HCT116 (cell line): ENCODE measurements around the gene DDX20. TPM values are rescaled to one million over a fixed set of nuclear protein-coding genes. Genes with fewer than 3 reads are reported as not detected.

Experiments
- ATAC-seq: fragments of 200-7000 bp; cut with Tn5 transposase; 2 replicates; pipeline ENCODE4 v1.9.1; 2020; ENCODE audit warnings: mild to moderate bottlenecking, moderate library complexity
- BruUV-seq: library from RNA; stranded (reverse); fragments of 400-500 nt; replicated peaks from 2 replicates; lab custom pipeline; 2021; lab: Mats Ljungman, UMichigan
- CTCF ChIA-PET: fragments of 300-600 bp; sonication (Branson Sonifier 250); formaldehyde crosslinking; loops from one replicate; lab custom pipeline; 2021; ENCODE audit warnings: antibody characterized with exemption; lab: Charles Lee
- POLR2A ChIA-PET: fragments of 300-600, 350-600 bp; sonication (Branson Sonifier 250); formaldehyde crosslinking; loops from one replicate; lab custom pipeline; 2021; ENCODE audit warnings: antibody characterized with exemption; lab: Charles Lee
- RAD21 ChIA-PET, 2 experiments: fragments of 300-600 bp; sonication (Branson Sonifier 250); formaldehyde crosslinking; loops; one replicate each; lab custom pipeline; 2023; ENCODE audit warnings: low total read pairs in 2 of 2; ENCODE audit not compliant: uncharacterized antibody in 2 of 2, unreplicated experiment in 2 of 2, low non-redundant PET in 1 of 2; lab: Charles Lee
- DNase-seq: peaks from one replicate; pipeline ENCODE4 v3.0.0-alpha.2; 2010; ENCODE audit warnings: low read depth, low spot score
- H2AFZ ChIP-seq: fragments of 200-600 bp; shearing (Covaris generic), sonication (generic); 2 replicates; pipeline ENCODE4 v1.6.1; 2017; ENCODE audit warnings: low read depth, mixed run types, mixed read lengths, antibody characterized with exemption, low read length; ENCODE audit not compliant: poor library complexity, severe bottlenecking
- H3K27ac ChIP-seq: 2 replicates; pipeline ENCODE4 v1.5.1; 2012; ENCODE audit warnings: low read depth, low read length
- H3K27me3 ChIP-seq: fragments of 200-600 bp; sonication (generic); 2 replicates; pipeline ENCODE4 v1.6.1; 2016; ENCODE audit warnings: mixed run types, low read length, mixed read lengths; ENCODE audit not compliant: insufficient read depth
- H3K36me3 ChIP-seq, 2 experiments: fragments of 200-500 bp in 1 of 2; fragments of 200-600 bp in 1 of 2; sonication (Bioruptor generic) in 1 of 2; sonication (generic) in 1 of 2; 2 replicates each; pipeline versions ENCODE4 v1.5.1 to v1.6.1; 2014 to 2016; ENCODE audit warnings: low read length in 2 of 2, inconsistent platforms in 1 of 2, mixed read lengths in 1 of 2, mixed run types in 1 of 2; ENCODE audit not compliant: insufficient read depth in 2 of 2, control insufficient read depth in 1 of 2
- H3K4me1 ChIP-seq, 2 experiments: fragments of 200-600 bp in 1 of 2; sonication (generic) in 1 of 2; 2 replicates each; pipeline versions ENCODE4 v1.5.1 to v1.6.1; 2012 to 2017; ENCODE audit warnings: low read length in 2 of 2, inconsistent platforms in 1 of 2, mild to moderate bottlenecking in 1 of 2, mixed read lengths in 1 of 2, mixed run types in 1 of 2, moderate library complexity in 1 of 2; ENCODE audit not compliant: insufficient read depth in 2 of 2, control insufficient read depth in 1 of 2
- H3K4me2 ChIP-seq: fragments of 200-600 bp; sonication (generic); 2 replicates; pipeline ENCODE4 v1.6.1; 2017; ENCODE audit warnings: mixed run types, low read length, mixed read lengths
- H3K4me3 ChIP-seq, 2 experiments: fragments of 200-600 bp in 1 of 2; sonication (generic) in 1 of 2; replicated peaks in 1 of 2; 2 replicates each; pipeline ENCODE4 v1.5.1; 2011 to 2016; ENCODE audit warnings: low read length in 2 of 2, control low read depth in 1 of 2, low read depth in 1 of 2, mild to moderate bottlenecking in 1 of 2, mixed read lengths in 1 of 2, mixed run types in 1 of 2
- H3K79me2 ChIP-seq: fragments of 200-600 bp; sonication (generic); 2 replicates; pipeline ENCODE4 v1.6.1; 2017; ENCODE audit warnings: mild to moderate bottlenecking, mixed run types, low read length, moderate library complexity, mixed read lengths; ENCODE audit not compliant: insufficient read depth
- H3K9ac ChIP-seq: fragments of 200-600 bp; sonication (generic); 2 replicates; pipeline ENCODE4 v1.6.1; 2016; ENCODE audit warnings: low read length, mixed read lengths
- H3K9me2 ChIP-seq: fragments of 200-600 bp; sonication (generic), shearing (Covaris generic); 2 replicates; pipeline ENCODE4 v1.6.1; 2017; ENCODE audit warnings: mixed run types, mild to moderate bottlenecking, moderate library complexity; ENCODE audit not compliant: insufficient read depth
- H3K9me3 ChIP-seq, 2 experiments: fragments of 200-500 bp in 1 of 2; fragments of 200-600 bp in 1 of 2; sonication (Bioruptor generic) in 1 of 2; sonication (generic) in 1 of 2; 2 replicates each; pipeline ENCODE4 v1.6.1; 2014 to 2017; ENCODE audit warnings: low read length in 2 of 2, mixed read lengths in 2 of 2, inconsistent platforms in 1 of 2, low read depth in 1 of 2, mild to moderate bottlenecking in 1 of 2, mixed run types in 1 of 2, moderate library complexity in 1 of 2; ENCODE audit not compliant: control insufficient read depth in 1 of 2, insufficient read depth in 1 of 2
- H4K20me1 ChIP-seq: fragments of 200-600 bp; sonication (generic), shearing (Covaris generic); 2 replicates; pipeline ENCODE4 v1.6.1; 2017; ENCODE audit warnings: mixed run types, mild to moderate bottlenecking, moderate library complexity; ENCODE audit not compliant: insufficient read depth
- JUND ChIP-seq: IDR thresholded peaks from 2 replicates; pipeline ENCODE4 v1.6.1; 2012
- SIN3A ChIP-seq: IDR thresholded peaks from 2 replicates; pipeline ENCODE4 v1.6.1; 2012; ENCODE audit warnings: low read depth
- YY1 ChIP-seq: IDR thresholded peaks from 2 replicates; pipeline ENCODE4 v1.6.1; 2011; ENCODE audit warnings: low read length, low read depth, moderate library complexity, mild to moderate bottlenecking; ENCODE audit not compliant: insufficient replicate concordance; ENCODE audit errors: extremely low read depth
- ZNF274 ChIP-seq: fragments of 200-500 bp; sonication (Bioruptor generic); IDR thresholded peaks from 2 replicates; pipeline ENCODE4 v1.6.1; 2014; ENCODE audit warnings: mild to moderate bottlenecking, low read depth, low read length, inconsistent platforms
- intact Hi-C: fragments of 100-400 bp; cut with micrococcal nuclease; formaldehyde crosslinking; loops from 2 replicates; pipeline ENCODE4 v1.10.0; 2022
- total RNA-seq: library from RNA; stranded (reverse); gene quantifications from one replicate; pipeline ENCODE4 v1.2.1, GENCODE V29; 2021; ENCODE audit not compliant: unreplicated experiment
- TF ChIP-seq, protein P1 (sequence below), 3 experiments: fragments of 200-600 bp in 1 of 3; sonication (generic) in 1 of 3; IDR thresholded peaks in 2 of 3; conservative IDR thresholded peaks in 1 of 3; 2 replicates each; pipeline ENCODE4 v1.5.1; 2012 to 2017; ENCODE audit warnings: low read depth in 2 of 3, low read length in 2 of 3, antibody characterized with exemption in 1 of 3, borderline replicate concordance in 1 of 3, control low read depth in 1 of 3, mild to moderate bottlenecking in 1 of 3, mixed read lengths in 1 of 3, mixed run types in 1 of 3, moderate library complexity in 1 of 3; ENCODE audit not compliant: insufficient read depth in 1 of 3
- TF ChIP-seq, protein P2 (sequence below): IDR thresholded peaks from 2 replicates; pipeline ENCODE4 v1.6.1; 2011; ENCODE audit warnings: mild to moderate bottlenecking, low read length, moderate library complexity; ENCODE audit not compliant: insufficient replicate concordance; ENCODE audit errors: extremely low read depth

DDX20 gene
- total RNA-seq, 1 experiment from 2014 or later = 14.9 TPM

DNA sequence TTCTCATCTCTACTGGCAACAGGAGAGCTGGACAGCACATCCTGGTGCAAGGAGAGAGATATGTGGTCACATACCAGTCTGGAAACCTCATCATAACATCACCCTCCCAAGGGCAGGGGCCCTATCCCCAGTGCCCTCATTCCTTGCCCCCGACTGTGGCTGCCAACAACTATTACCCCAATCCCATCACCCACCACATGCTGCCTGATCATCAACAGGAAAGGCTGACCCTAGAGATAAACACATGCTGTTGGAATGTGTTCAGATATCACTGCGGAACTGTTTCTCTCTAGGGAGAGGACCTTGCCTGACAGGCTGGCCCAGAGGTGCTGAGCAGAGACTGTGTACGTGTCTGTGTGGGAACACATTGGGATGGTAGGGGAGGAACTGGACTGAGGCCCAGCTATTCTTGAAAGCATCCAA lies 12.0 kb upstream of the DDX20 start:
- intact Hi-C loops = no loop called here
- ChIA-PET POLR2A (no interaction called here), RAD21 (no interaction called here), CTCF (interaction anchor here (1.0 to 1.5 kb wide), 2 partner anchors 29 to 236 kb away, joined by 3 to 5 read pairs; no protein-coding TSS in a partner anchor)
- DNase-seq = no peak
- Histone ChIP-seq H3K4me1 (peaks cover 6 to 23% of the 10 kb centered on the region in 2 experiments; a peak in 3 of 4 replicates), H3K36me3 (no peaks in the 10 kb centered on the region), H3K4me3 (no peak overlapping the region), H3K9me3 (no peaks in the 10 kb centered on the region), H3K27me3 (peaks cover 4% of the 10 kb centered on the region; the same call in 1 of the 2 replicates), H3K9me2 (no peaks in the 10 kb centered on the region), H3K79me2 (no peaks in the 10 kb centered on the region), H3K9ac (no peak overlapping the region), H2AFZ (no peak overlapping the region), H3K27ac (no peak overlapping the region), H4K20me1 (no peaks in the 10 kb centered on the region), H3K4me2 (no peak overlapping the region)
- BruUV-seq = no TSS peak
- TF ChIP-seq, protein P1, sequence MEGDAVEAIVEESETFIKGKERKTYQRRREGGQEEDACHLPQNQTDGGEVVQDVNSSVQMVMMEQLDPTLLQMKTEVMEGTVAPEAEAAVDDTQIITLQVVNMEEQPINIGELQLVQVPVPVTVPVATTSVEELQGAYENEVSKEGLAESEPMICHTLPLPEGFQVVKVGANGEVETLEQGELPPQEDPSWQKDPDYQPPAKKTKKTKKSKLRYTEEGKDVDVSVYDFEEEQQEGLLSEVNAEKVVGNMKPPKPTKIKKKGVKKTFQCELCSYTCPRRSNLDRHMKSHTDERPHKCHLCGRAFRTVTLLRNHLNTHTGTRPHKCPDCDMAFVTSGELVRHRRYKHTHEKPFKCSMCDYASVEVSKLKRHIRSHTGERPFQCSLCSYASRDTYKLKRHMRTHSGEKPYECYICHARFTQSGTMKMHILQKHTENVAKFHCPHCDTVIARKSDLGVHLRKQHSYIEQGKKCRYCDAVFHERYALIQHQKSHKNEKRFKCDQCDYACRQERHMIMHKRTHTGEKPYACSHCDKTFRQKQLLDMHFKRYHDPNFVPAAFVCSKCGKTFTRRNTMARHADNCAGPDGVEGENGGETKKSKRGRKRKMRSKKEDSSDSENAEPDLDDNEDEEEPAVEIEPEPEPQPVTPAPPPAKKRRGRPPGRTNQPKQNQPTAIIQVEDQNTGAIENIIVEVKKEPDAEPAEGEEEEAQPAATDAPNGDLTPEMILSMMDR (IDR thresholded peaks at IDR 0.05 in 2 of 3, conservative IDR thresholded peaks at IDR 0.05 in 1 of 3; ENCODE audit: borderline replicate concordance in 1 of 3, insufficient read depth in 1 of 3, low read depth in 2 of 3, low read length in 2 of 3) = no peak
- no peak for TF ChIP-seq YY1
- no peak for TF ChIP-seq JUND
- TF ChIP-seq, protein P2, sequence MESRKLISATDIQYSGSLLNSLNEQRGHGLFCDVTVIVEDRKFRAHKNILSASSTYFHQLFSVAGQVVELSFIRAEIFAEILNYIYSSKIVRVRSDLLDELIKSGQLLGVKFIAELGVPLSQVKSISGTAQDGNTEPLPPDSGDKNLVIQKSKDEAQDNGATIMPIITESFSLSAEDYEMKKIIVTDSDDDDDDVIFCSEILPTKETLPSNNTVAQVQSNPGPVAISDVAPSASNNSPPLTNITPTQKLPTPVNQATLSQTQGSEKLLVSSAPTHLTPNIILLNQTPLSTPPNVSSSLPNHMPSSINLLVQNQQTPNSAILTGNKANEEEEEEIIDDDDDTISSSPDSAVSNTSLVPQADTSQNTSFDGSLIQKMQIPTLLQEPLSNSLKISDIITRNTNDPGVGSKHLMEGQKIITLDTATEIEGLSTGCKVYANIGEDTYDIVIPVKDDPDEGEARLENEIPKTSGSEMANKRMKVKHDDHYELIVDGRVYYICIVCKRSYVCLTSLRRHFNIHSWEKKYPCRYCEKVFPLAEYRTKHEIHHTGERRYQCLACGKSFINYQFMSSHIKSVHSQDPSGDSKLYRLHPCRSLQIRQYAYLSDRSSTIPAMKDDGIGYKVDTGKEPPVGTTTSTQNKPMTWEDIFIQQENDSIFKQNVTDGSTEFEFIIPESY = no peak
- no peak for TF ChIP-seq ZNF274
- no peak for TF ChIP-seq SIN3A
- no peak for ATAC-seq
